GM10266 (cell line): Measurements from ENCODE around the gene CAPZB.

Experiments
- DNase-seq: peaks from one replicate; pipeline ENCODE4 v3.0.0; 2012; ENCODE audit errors: extremely low spot score
- CTCF ChIP-seq: IDR thresholded peaks from 2 replicates; pipeline ENCODE4 v1.5.1; 2012; ENCODE audit warnings: mild to moderate bottlenecking, low read depth; ENCODE audit not compliant: control insufficient read depth, insufficient read depth; ENCODE audit errors: missing control alignments

Gene CAPZB

GRCh38 chr1:19329188-19329587, 156.2 kb downstream of the CAPZB start:
- TF ChIP-seq CTCF, result no peak
- DNase-seq, result no peak

GRCh38 chr1:19328486-19328885, 156.9 kb downstream of the CAPZB start:
- DNase-seq, result no peak
- no peak for TF ChIP-seq CTCF

GRCh38 chr1:19327736-19328135, 157.6 kb downstream of the CAPZB start:
- TF ChIP-seq CTCF, result no peak
- no peak for DNase-seq

- no peak for TF ChIP-seq CTCF
- no peak for DNase-seq
These were observed 158.0 kb downstream of the CAPZB start for GRCh38 chr1:19327301-19327700.

GRCh38 chr1:19326748-19327065, 158.6 kb downstream of the CAPZB start:
- DNase-seq, result no peak
- no peak for TF ChIP-seq CTCF

- TF ChIP-seq CTCF, result no peak
- no peak for DNase-seq
These were observed 159.2 kb downstream of the CAPZB start for GRCh38 chr1:19325958-19326747.

- no peak for DNase-seq
- no peak for TF ChIP-seq CTCF
These were observed 159.9 kb downstream of the CAPZB start for GRCh38 chr1:19325368-19325957.
